Astrocyte (in vitro differentiated cells and primary cell): ENCODE measurements around the gene NIPBL. TPM values are rescaled to one million over a fixed set of nuclear protein-coding genes. Genes with fewer than 3 reads are reported as not detected.

Experiments
- DNase-seq: peaks from one replicate; pipeline ENCODE4 v3.0.0-alpha.2; 2010; ENCODE audit warnings: low read depth
- FAIRE-seq: peaks from 2 replicates; lab custom pipeline; 2011; peaks lifted over from hg19 to GRCh38; lab: Jason Lieb, UNC
- H2AFZ ChIP-seq: 2 replicates; pipeline ENCODE4 v1.6.0; 2012; ENCODE audit warnings: low read depth, low read length, inconsistent platforms
- H3K27ac ChIP-seq: 2 replicates; pipeline ENCODE4 v1.5.1; 2011; ENCODE audit warnings: low read depth, low read length, inconsistent platforms
- H3K27me3 ChIP-seq: 2 replicates; pipeline ENCODE4 v1.6.0; 2011; ENCODE audit warnings: low read length, inconsistent platforms; ENCODE audit not compliant: insufficient read depth
- H3K36me3 ChIP-seq: 2 replicates; pipeline ENCODE4 v1.5.1; 2011; ENCODE audit warnings: low read length, inconsistent platforms; ENCODE audit not compliant: insufficient read depth
- H3K4me1 ChIP-seq: 2 replicates; pipeline ENCODE4 v1.5.1; 2011; ENCODE audit warnings: low read length, inconsistent platforms; ENCODE audit not compliant: insufficient read depth
- H3K4me2 ChIP-seq: 2 replicates; pipeline ENCODE4 v1.6.0; 2012; ENCODE audit warnings: low read length, inconsistent platforms
- H3K4me3 ChIP-seq: 2 replicates; pipeline ENCODE4 v1.5.1; 2011; ENCODE audit warnings: low read depth, mild to moderate bottlenecking, low read length, inconsistent platforms; ENCODE audit not compliant: insufficient read depth
- H3K79me2 ChIP-seq: 2 replicates; pipeline ENCODE4 v1.6.0; 2012; ENCODE audit warnings: mild to moderate bottlenecking, low read length, inconsistent platforms; ENCODE audit not compliant: insufficient read depth
- H3K9ac ChIP-seq: 2 replicates; pipeline ENCODE4 v1.6.0; 2012; ENCODE audit warnings: mild to moderate bottlenecking, low read length, inconsistent platforms
- H3K9me3 ChIP-seq: 2 replicates; pipeline ENCODE4 v1.5.1; 2012; ENCODE audit warnings: low read depth, mild to moderate bottlenecking, low read length, inconsistent platforms; ENCODE audit not compliant: insufficient read depth
- H4K20me1 ChIP-seq: 2 replicates; pipeline ENCODE4 v1.6.0; 2012; ENCODE audit warnings: low read length, inconsistent platforms; ENCODE audit not compliant: insufficient read depth
- H3K27ac Mint-ChIP-seq: one replicate; pipeline ENCODE4 v1.8.0; 2021; ENCODE audit warnings: mild to moderate bottlenecking, mixed read lengths; ENCODE audit not compliant: unreplicated experiment
- H3K27me3 Mint-ChIP-seq: one replicate; pipeline ENCODE4 v1.8.0; 2021; ENCODE audit warnings: low read depth, mixed read lengths; ENCODE audit not compliant: unreplicated experiment
- H3K36me3 Mint-ChIP-seq: one replicate; pipeline ENCODE4 v1.8.0; 2021; ENCODE audit warnings: low read depth, mixed read lengths; ENCODE audit not compliant: unreplicated experiment
- H3K4me1 Mint-ChIP-seq: one replicate; pipeline ENCODE4 v1.8.0; 2021; ENCODE audit warnings: low read depth, mixed read lengths; ENCODE audit not compliant: unreplicated experiment
- H3K4me3 Mint-ChIP-seq: one replicate; pipeline ENCODE4 v1.8.0; 2021; ENCODE audit warnings: mild to moderate bottlenecking, moderate library complexity, mixed read lengths; ENCODE audit not compliant: unreplicated experiment
- H3K9me3 Mint-ChIP-seq: one replicate; pipeline ENCODE4 v1.8.0; 2021; ENCODE audit warnings: mild to moderate bottlenecking, mixed read lengths; ENCODE audit not compliant: unreplicated experiment
- CTCF ChIP-seq: IDR thresholded peaks from 2 replicates; pipeline ENCODE4 v1.5.1; 2011; ENCODE audit warnings: low read depth, mild to moderate bottlenecking, inconsistent platforms, low read length, moderate library complexity; ENCODE audit not compliant: insufficient read depth
- EZH2 ChIP-seq: IDR thresholded peaks from 2 replicates; pipeline ENCODE4 v1.6.1; 2012; ENCODE audit warnings: mild to moderate bottlenecking, low read length, inconsistent platforms; ENCODE audit not compliant: insufficient read depth
- total RNA-seq: library from RNA; stranded (reverse); gene quantifications from 2 replicates; pipeline ENCODE4 v1.2.1, GENCODE V29; 2021

Gene NIPBL
- total RNA-seq, 1 donor from 2014 or later: 45.3 TPM

DNA sequence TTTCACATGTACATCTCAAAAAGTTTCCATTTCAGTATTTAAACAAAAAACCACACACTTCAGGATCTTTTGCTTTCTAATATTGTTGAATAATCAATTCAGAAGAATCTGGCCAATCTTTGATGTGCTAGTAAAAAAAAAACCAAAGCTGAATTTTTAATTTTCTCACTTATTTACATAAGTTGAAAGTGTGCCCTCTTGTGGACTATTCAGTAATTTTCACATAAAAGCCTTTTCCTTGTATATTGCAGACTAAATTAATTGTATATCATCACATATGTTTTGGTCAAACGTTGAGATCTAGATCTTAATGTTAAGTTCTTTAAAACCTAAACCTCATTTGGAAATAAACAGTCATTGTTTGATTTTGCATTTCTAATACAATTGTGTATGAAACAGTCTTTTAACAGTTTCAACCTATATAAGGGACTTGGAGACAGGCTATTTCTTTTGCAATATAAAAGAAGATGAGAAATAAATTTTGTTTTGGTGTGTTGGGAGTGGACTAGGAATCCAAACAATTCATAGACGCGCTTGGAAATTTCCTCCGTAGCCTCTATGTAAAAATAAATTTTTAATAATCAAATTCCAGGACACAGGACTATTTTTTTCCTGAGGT, 68.1 kb downstream of the NIPBL start:
- H3K27ac Mint-ChIP-seq: no peak overlapping the region
- H3K36me3 Mint-ChIP-seq: no peaks in the 10 kb centered on the region
- no peaks in the 10 kb centered on the region for H3K9me3 Mint-ChIP-seq
- Histone ChIP-seq H2AFZ (no peak overlapping the region), H3K4me1 (no peaks in the 10 kb centered on the region), H3K9ac (no peak overlapping the region), H4K20me1 (peaks cover 61% of the 10 kb centered on the region), H3K27me3 (no peaks in the 10 kb centered on the region), H3K4me2 (no peak overlapping the region), H3K9me3 (no peaks in the 10 kb centered on the region), H3K27ac (no peak overlapping the region), H3K4me3 (no peak overlapping the region), H3K79me2 (peaks cover 92% of the 10 kb centered on the region), H3K36me3 (no peaks in the 10 kb centered on the region)
- FAIRE-seq (no peak), DNase-seq (peak; percentile 49)
- no peak overlapping the region for H3K4me3 Mint-ChIP-seq
- H3K4me1 Mint-ChIP-seq: peaks cover 41% of the 10 kb centered on the region
- TF ChIP-seq EZH2: no peak
- peak; percentile 57 for TF ChIP-seq CTCF
- H3K27me3 Mint-ChIP-seq: no peaks in the 10 kb centered on the region

GRCh38 chr5:36945687-36946086, 69.1 kb downstream of the NIPBL start:
- no peak overlapping the region for H3K4me2 ChIP-seq
- no peak overlapping the region for H3K27ac Mint-ChIP-seq
- DNase-seq: no peak
- H4K20me1 ChIP-seq: peaks cover 60% of the 10 kb centered on the region
- H3K4me3 Mint-ChIP-seq: no peak overlapping the region
- no peaks in the 10 kb centered on the region for H3K36me3 ChIP-seq
- no peak for TF ChIP-seq CTCF
- no peak for TF ChIP-seq EZH2
- H3K4me1 ChIP-seq: peaks cover 6% of the 10 kb centered on the region
- H3K27me3 Mint-ChIP-seq: no peaks in the 10 kb centered on the region
- peaks cover 88% of the 10 kb centered on the region for H3K79me2 ChIP-seq
- no peaks in the 10 kb centered on the region for H3K9me3 Mint-ChIP-seq
- no peaks in the 10 kb centered on the region for H3K27me3 ChIP-seq
- no peak overlapping the region for H2AFZ ChIP-seq
- H3K4me1 Mint-ChIP-seq: peaks cover 45% of the 10 kb centered on the region
- no peaks in the 10 kb centered on the region for H3K9me3 ChIP-seq
- no peak overlapping the region for H3K27ac ChIP-seq
- no peak overlapping the region for H3K9ac ChIP-seq
- H3K36me3 Mint-ChIP-seq: no peaks in the 10 kb centered on the region
- no peak overlapping the region for H3K4me3 ChIP-seq
- no peak for FAIRE-seq

- DNase-seq (no peak), FAIRE-seq (no peak)
- no peak overlapping the region for H3K4me3 Mint-ChIP-seq
- Histone ChIP-seq H3K36me3 (no peaks in the 10 kb centered on the region), H3K4me1 (peaks cover 10% of the 10 kb centered on the region), H3K9ac (no peak overlapping the region), H3K4me3 (no peak overlapping the region), H3K4me2 (no peak overlapping the region), H3K27ac (no peak overlapping the region), H2AFZ (no peak overlapping the region), H3K9me3 (no peaks in the 10 kb centered on the region), H3K79me2 (peaks cover 86% of the 10 kb centered on the region), H3K27me3 (no peaks in the 10 kb centered on the region), H4K20me1 (peaks cover 64% of the 10 kb centered on the region)
- peaks cover 48% of the 10 kb centered on the region for H3K4me1 Mint-ChIP-seq
- no peaks in the 10 kb centered on the region for H3K27me3 Mint-ChIP-seq
- H3K27ac Mint-ChIP-seq: no peak overlapping the region
- no peaks in the 10 kb centered on the region for H3K9me3 Mint-ChIP-seq
- TF ChIP-seq EZH2 (no peak), CTCF (no peak)
- no peaks in the 10 kb centered on the region for H3K36me3 Mint-ChIP-seq
These were observed 69.5 kb downstream of the NIPBL start for GRCh38 chr5:36946101-36946500.
